Measurements from ENCODE around the gene ARHGAP32. TPM values are rescaled to one million over a fixed set of nuclear protein-coding genes. Genes with fewer than 3 reads are reported as not detected.
A peak's percentile ranks its signal among the peaks of the same experiment; 100 is the strongest.
"Not testable (repeated sequence)": the region's sequence is repeated elsewhere in the genome, so short reads cannot be mapped to it uniquely, and the experiment has no call there.

The ARHGAP32 gene
- total and polyA plus RNA-seq, 4 experiments from 2014 or later = 0.18 to 9.6 (median 3.9) TPM

GRCh38 chr11:128919635-128920034 is 272.5 kb downstream of the ARHGAP32 start:
- H3K4me1 Mint-ChIP-seq; H3K27me3 ChIP-seq (ENCODE audit: insufficient read depth, low read length); H3K4me3 Mint-ChIP-seq; DNase-seq; H3K27ac ChIP-seq (ENCODE audit: low read depth, low read length); H3K9me3 Mint-ChIP-seq; H3K36me3 ChIP-seq (ENCODE audit: insufficient read depth, low read length); H3K9me3 ChIP-seq (ENCODE audit: control insufficient read depth in 1 of 2, low read length in 2 of 2); H3K27ac Mint-ChIP-seq; H3K4me3 ChIP-seq (ENCODE audit: low read length in 2 of 2); intact Hi-C loops (cut with micrococcal nuclease); H3K4me1 ChIP-seq (ENCODE audit: insufficient read depth, low read length); POLR2A ChIA-PET (ENCODE audit: partially characterized antibody); H3K36me3 Mint-ChIP-seq: not testable (repeated sequence)
- CTCF ChIA-PET (ENCODE audit: partially characterized antibody) = interaction anchor here (1.5 kb wide), 1 partner anchor 12 kb away, joined by 3 read pairs; no protein-coding TSS in a partner anchor
- H3K27me3 Mint-ChIP-seq = peaks cover 11 to 25% of the 10 kb centered on the region in 2 donors

DNA sequence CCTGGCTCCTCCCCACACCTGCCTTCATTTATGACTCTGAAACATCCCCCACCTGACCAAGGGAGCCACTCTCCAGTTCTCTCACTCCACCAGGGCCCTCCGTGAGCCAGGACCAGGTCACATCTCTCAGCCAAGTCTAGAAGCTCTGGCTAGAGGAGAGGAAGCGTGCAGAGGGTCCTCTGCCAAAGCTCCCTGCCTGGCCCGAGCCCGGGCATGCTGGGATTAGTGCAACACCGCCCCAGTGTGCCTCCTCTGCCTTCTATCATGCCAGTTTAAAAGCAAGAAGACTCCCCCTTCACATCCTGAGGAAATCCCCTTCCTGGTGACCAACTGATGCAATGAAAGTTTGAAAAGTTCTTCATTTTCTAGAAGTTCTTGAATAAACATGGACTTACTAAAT is 272.9 kb downstream of the ARHGAP32 start:
- DNase-seq = no peak
- ChIA-PET POLR2A (ENCODE audit: partially characterized antibody) (no interaction called here), CTCF (ENCODE audit: partially characterized antibody) (interaction anchor here (1.5 kb wide), 1 partner anchor 12 kb away, joined by 3 read pairs; no protein-coding TSS in a partner anchor)
- Histone ChIP-seq H3K4me1 (ENCODE audit: insufficient read depth, low read length) (no peaks in the 10 kb centered on the region), H3K9me3 (ENCODE audit: control insufficient read depth in 1 of 2, low read length in 2 of 2) (no peaks in the 10 kb centered on the region), H3K27me3 (ENCODE audit: insufficient read depth, low read length) (no peaks in the 10 kb centered on the region), H3K36me3 (ENCODE audit: insufficient read depth, low read length) (no peaks in the 10 kb centered on the region), H3K4me3 (ENCODE audit: low read length in 2 of 2) (no peak overlapping the region), H3K27ac (ENCODE audit: low read depth, low read length) (no peak overlapping the region)
- Mint-ChIP-seq H3K36me3 (peaks cover 0 to 3% of the 10 kb centered on the region in 2 donors), H3K9me3 (peaks cover 0 to 3% (median 0%) of the 10 kb centered on the region in 8 donors), H3K4me3 (no peak overlapping the region), H3K27me3 (peaks cover 10 to 25% of the 10 kb centered on the region in 2 donors), H3K4me1 (peaks cover 0 to 3% (median 0%) of the 10 kb centered on the region in 4 donors), H3K27ac (no peak overlapping the region)
- intact Hi-C loops (cut with micrococcal nuclease) = no loop called here

DNA sequence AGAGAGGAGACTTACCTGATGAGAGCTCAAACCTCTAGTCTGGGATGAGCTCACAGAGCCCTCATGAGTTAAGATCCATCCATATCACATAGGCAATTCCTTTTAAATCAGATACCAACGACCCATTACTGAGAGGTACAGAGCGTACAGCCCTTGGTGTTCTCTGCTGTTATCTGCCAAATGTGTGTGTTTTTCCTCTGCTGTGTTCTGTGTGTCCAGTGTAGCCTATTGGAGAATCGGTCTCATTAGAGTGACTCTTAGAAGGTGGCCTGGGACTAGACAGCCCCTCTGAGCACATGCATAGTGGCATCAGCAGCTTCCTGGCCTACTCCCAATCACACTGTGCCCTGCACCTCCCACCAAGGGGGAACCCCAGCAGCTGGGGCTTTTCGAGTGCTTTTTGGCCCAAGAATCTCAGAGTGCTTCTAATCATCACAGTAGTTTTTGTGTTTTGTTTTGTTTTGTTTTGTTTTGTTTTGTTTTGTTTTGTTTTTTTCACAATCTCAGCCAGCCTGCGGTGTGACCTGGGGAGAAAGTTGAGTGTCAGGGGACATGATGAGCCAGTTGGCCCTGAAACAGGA is 274.9 kb downstream of the ARHGAP32 start:
- Mint-ChIP-seq H3K4me3 (no peak overlapping the region), H3K4me1 (peaks cover 0 to 3% (median 0%) of the 10 kb centered on the region in 4 donors), H3K27me3 (peaks cover 11 to 29% of the 10 kb centered on the region in 2 donors), H3K36me3 (peaks cover 0 to 3% of the 10 kb centered on the region in 2 donors), H3K27ac (peak overlapping the region in 1 of 7 donors; percentile 36), H3K9me3 (peaks cover 0 to 3% (median 0%) of the 10 kb centered on the region in 8 donors)
- ChIA-PET POLR2A (ENCODE audit: partially characterized antibody) (no interaction called here), CTCF (ENCODE audit: partially characterized antibody) (interaction anchor here (1.6 kb wide), 1 partner anchor 11 kb away, joined by 4 read pairs; no protein-coding TSS in a partner anchor)
- no peaks in the 10 kb centered on the region for H3K36me3 ChIP-seq (ENCODE audit: insufficient read depth, low read length)
- H3K4me3 ChIP-seq (ENCODE audit: low read length in 2 of 2) = no peak overlapping the region
- no peak overlapping the region for H3K27ac ChIP-seq (ENCODE audit: low read depth, low read length)
- H3K4me1 ChIP-seq (ENCODE audit: insufficient read depth, low read length) = no peaks in the 10 kb centered on the region
- H3K27me3 ChIP-seq (ENCODE audit: insufficient read depth, low read length) = no peaks in the 10 kb centered on the region
- no peak for DNase-seq
- no peaks in the 10 kb centered on the region for H3K9me3 ChIP-seq (ENCODE audit: control insufficient read depth in 1 of 2, low read length in 2 of 2)
- intact Hi-C loops (cut with micrococcal nuclease) = no loop called here

DNA sequence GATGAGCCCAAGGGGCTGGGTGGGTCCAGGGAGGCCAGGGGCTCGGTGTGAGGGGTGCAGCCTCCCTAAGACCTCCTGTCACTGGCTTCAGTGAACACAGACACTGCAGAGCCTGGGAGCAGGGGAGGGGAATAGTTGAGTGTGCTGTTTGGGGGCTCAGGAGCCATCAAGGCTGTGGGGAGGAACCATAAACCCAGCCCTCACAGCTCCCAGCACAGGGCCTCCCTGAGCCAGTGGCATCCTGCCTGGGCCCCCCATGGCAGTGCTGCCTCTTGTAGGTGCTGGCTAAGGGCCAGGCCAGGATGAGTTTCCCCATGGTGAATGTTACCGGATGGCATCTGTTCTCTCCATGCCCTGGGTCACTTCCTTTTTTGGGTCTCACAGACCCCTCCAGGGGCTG is 275.4 kb downstream of the ARHGAP32 start:
- Histone ChIP-seq H3K9me3 (ENCODE audit: control insufficient read depth in 1 of 2, low read length in 2 of 2) (no peaks in the 10 kb centered on the region), H3K4me3 (ENCODE audit: low read length in 2 of 2) (no peak overlapping the region), H3K27me3 (ENCODE audit: insufficient read depth, low read length) (no peaks in the 10 kb centered on the region), H3K27ac (ENCODE audit: low read depth, low read length) (no peak overlapping the region), H3K36me3 (ENCODE audit: insufficient read depth, low read length) (no peaks in the 10 kb centered on the region), H3K4me1 (ENCODE audit: insufficient read depth, low read length) (no peaks in the 10 kb centered on the region)
- Mint-ChIP-seq H3K36me3 (peaks cover 0 to 3% of the 10 kb centered on the region in 2 donors), H3K27ac (no peak overlapping the region), H3K9me3 (peaks cover 0 to 3% (median 0%) of the 10 kb centered on the region in 8 donors), H3K4me1 (peaks cover 0 to 3% (median 0%) of the 10 kb centered on the region in 4 donors), H3K27me3 (peaks cover 10 to 31% of the 10 kb centered on the region in 2 donors), H3K4me3 (no peak overlapping the region)
- intact Hi-C loops (cut with micrococcal nuclease) = no loop called here
- ChIA-PET POLR2A (ENCODE audit: partially characterized antibody) (no interaction called here), CTCF (ENCODE audit: partially characterized antibody) (interaction anchor here (1.6 kb wide), 1 partner anchor 12 kb away, joined by 4 read pairs; no protein-coding TSS in a partner anchor)
- no peak for DNase-seq

DNA sequence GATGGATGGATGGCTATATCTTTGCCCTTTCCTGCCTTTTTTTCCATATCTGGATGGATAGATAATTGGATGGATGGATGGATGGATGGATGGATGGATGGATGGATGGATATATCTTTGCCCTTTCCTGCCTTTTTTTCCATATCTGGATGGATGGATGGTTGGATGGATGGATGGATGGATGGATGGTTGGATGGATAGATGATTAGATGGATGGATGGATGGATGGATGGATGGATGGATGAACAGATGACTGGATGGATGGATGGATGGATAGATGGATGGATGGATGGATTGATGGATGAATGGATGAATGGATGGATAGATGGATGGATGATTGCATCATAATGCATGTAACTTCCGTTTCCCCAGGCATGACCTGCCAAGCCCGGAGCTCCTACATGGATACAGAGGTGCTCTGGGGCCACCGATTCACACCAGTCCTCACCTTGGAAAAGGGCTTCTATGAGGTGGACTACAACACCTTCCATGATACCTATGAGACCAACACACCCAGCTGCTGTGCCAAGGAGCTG is 276.0 kb downstream of the ARHGAP32 start:
- Histone ChIP-seq H3K27me3 (ENCODE audit: insufficient read depth, low read length) (peaks cover under 1% of the 10 kb centered on the region), H3K4me3 (ENCODE audit: low read length in 2 of 2) (no peak overlapping the region), H3K36me3 (ENCODE audit: insufficient read depth, low read length) (no peaks in the 10 kb centered on the region), H3K9me3 (ENCODE audit: control insufficient read depth in 1 of 2, low read length in 2 of 2) (no peaks in the 10 kb centered on the region), H3K27ac (ENCODE audit: low read depth, low read length) (no peak overlapping the region), H3K4me1 (ENCODE audit: insufficient read depth, low read length) (no peaks in the 10 kb centered on the region)
- no peak overlapping the region for H3K4me3 Mint-ChIP-seq
- peaks cover 14 to 33% of the 10 kb centered on the region in 2 donors for H3K27me3 Mint-ChIP-seq
- POLR2A ChIA-PET (ENCODE audit: partially characterized antibody) = no interaction called here
- no peak overlapping the region for H3K27ac Mint-ChIP-seq
- CTCF ChIA-PET (ENCODE audit: partially characterized antibody) = interaction anchor here (1.6 kb wide), 1 partner anchor 12 kb away, joined by 4 read pairs; no protein-coding TSS in a partner anchor
- peaks cover 0 to 3% (median 0%) of the 10 kb centered on the region in 4 donors for H3K4me1 Mint-ChIP-seq
- peaks cover 0 to 3% (median 0%) of the 10 kb centered on the region in 8 donors for H3K9me3 Mint-ChIP-seq
- no peak for DNase-seq
- peaks cover 0 to 3% of the 10 kb centered on the region in 2 donors for H3K36me3 Mint-ChIP-seq
- intact Hi-C loops (cut with micrococcal nuclease) = no loop called here

DNA sequence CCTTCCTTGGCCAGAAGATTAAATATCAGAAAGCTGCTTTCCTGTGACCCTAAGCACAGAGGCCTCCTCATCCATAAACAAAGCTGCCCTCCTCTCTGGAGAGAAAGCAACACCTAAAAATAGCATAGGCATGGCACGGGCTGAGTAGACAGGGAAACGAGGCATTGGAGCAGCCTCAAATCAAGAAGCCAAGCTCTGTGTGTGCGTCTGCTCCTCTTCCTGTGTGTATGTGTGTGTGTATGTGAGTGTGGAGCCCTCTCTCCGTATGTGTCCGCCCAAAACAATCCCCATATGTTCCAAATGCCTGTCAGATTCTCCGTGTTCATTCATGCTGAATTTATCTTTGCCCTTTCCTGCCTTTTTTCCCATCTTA is 277.0 kb downstream of the ARHGAP32 start:
- no peaks in the 10 kb centered on the region for H3K9me3 ChIP-seq (ENCODE audit: control insufficient read depth in 1 of 2, low read length in 2 of 2)
- CTCF ChIA-PET (ENCODE audit: partially characterized antibody) = interaction anchor here (2.3 kb wide), 1 partner anchor 30 kb away, joined by 8 read pairs; no protein-coding TSS in a partner anchor
- Mint-ChIP-seq H3K9me3 (peaks cover 0 to 3% (median 0%) of the 10 kb centered on the region in 8 donors), H3K27me3 (peaks cover 13 to 32% of the 10 kb centered on the region in 2 donors), H3K36me3 (peaks cover 0 to 3% of the 10 kb centered on the region in 2 donors), H3K4me1 (peaks cover 0 to 3% (median 0%) of the 10 kb centered on the region in 4 donors), H3K4me3 (no peak overlapping the region), H3K27ac (no peak overlapping the region)
- H3K27me3 ChIP-seq (ENCODE audit: insufficient read depth, low read length) = peaks cover 4% of the 10 kb centered on the region
- H3K27ac ChIP-seq (ENCODE audit: low read depth, low read length) = no peak overlapping the region
- DNase-seq = no peak
- intact Hi-C loops (cut with micrococcal nuclease) = no loop called here
- no peaks in the 10 kb centered on the region for H3K36me3 ChIP-seq (ENCODE audit: insufficient read depth, low read length)
- no peaks in the 10 kb centered on the region for H3K4me1 ChIP-seq (ENCODE audit: insufficient read depth, low read length)
- POLR2A ChIA-PET (ENCODE audit: partially characterized antibody) = no interaction called here
- no peak overlapping the region for H3K4me3 ChIP-seq (ENCODE audit: low read length in 2 of 2)

Data from CD4-positive, alpha-beta memory T cell (primary cell).